ENCODE results near the gene AKR1E2. TPM values are rescaled to one million over a fixed set of nuclear protein-coding genes. Genes with fewer than 3 reads are reported as not detected.

The AKR1E2 gene
- total and polyA plus RNA-seq, 9 of the 15 experiments (the other 6 are each of a cell fraction or from before 2014, with no cell fraction given): 4.2 to 16.6 (median 9.8) TPM

DNA sequence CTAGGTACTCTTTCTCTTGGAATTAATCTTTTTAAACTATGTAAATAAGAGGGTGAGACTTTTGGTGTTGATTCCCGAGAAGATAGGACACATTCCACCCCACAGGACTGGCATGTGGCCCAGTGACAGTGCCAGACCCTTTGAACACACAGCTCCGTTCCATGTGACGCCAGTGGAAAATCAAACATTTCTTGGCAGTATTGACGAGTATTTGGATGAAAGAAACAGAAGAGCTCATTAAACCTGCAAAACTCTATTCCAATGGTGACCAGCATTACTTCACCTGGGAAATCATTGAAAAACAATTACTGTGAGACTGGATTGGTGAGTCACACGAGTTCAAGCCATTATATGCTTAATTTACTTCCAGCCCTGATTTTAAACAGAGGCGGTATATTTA is 25.8 kb downstream of the AKR1E2 start:
- DNase-seq (ENCODE audit: extremely low read depth in 1 of 4, low spot score in 3 of 4): no peak
- WGBS (ENCODE audit: insufficient coverage, low coverage, missing lambda C conversion rate): 81% methylated on average over 6 of the region's 6 CpGs
- in situ Hi-C loops (cut with MboI): no loop called here
- BruUV-seq (replicated peaks): no TSS peak
- Histone ChIP-seq H3K9me1 (ENCODE audit: control insufficient read depth, insufficient read depth, low read length) (no peaks in the 10 kb centered on the region), H3K79me2 (ENCODE audit: control insufficient read depth, insufficient read depth, low read length) (no peaks in the 10 kb centered on the region), H3K27me3 (ENCODE audit: control insufficient read depth in 2 of 2, insufficient read depth in 2 of 2, low read length in 2 of 2) (no peaks in the 10 kb centered on the region), H3K36me3 (ENCODE audit: control insufficient read depth, insufficient read depth, low read length) (peaks cover 11% of the 10 kb centered on the region), H3K9ac (ENCODE audit: insufficient read depth in 1 of 2, low read depth in 2 of 2, low read length in 2 of 2) (no peak overlapping the region), H3K4me3 (no peak overlapping the region), H2AFZ (ENCODE audit: low read depth, low read length) (no peak overlapping the region), H4K20me1 (replicated peaks; ENCODE audit: control insufficient read depth, insufficient read depth, low read length) (no peaks in the 10 kb centered on the region), H3K4me1 (replicated peaks in 1 of 2; ENCODE audit: control insufficient read depth in 2 of 2, insufficient read depth in 2 of 2, low read length in 2 of 2) (peaks cover 9 to 32% of the 10 kb centered on the region in 2 experiments; a peak in 4 of 5 replicates), H3K9me3 (replicated peaks; ENCODE audit: control insufficient read depth, insufficient read depth, low read depth, low read length) (no peaks in the 10 kb centered on the region; the same call in 1 of the 2 replicates), H3K4me2 (ENCODE audit: insufficient read depth, low read length) (no peak overlapping the region), H3K27ac (ENCODE audit: extremely low read depth, low read depth, low read length) (no peak overlapping the region)
- ChIA-PET CTCF (ENCODE audit: low intra/inter-chr PET ratio) (interaction anchor here (1.1 kb wide), 1 partner anchor 590 kb away, joined by 4 read pairs; no protein-coding TSS in a partner anchor), POLR2A (interaction anchor here (0.6 to 1.2 kb wide), 5 partner anchors 13 to 1403 kb away, joined by 3 read pairs; partner anchors contain the start of gene AKR1C1)
- no peak for ATAC-seq
- intact Hi-C loops (cut with micrococcal nuclease): no loop called here
- FAIRE-seq: no peak
- TF ChIP-seq POLR2AphosphoS5 (IDR thresholded peaks at IDR 0.05; ENCODE audit: control insufficient read depth, insufficient read depth, low read depth, low read length) (no peak), RFX1 (IDR thresholded peaks at IDR 0.05) (no peak), TFAM (CRISPR knock-in tag; conservative IDR thresholded peaks at IDR 0.05) (no peak), SOX6 (IDR thresholded peaks at IDR 0.05) (no peak), TEAD2 (tag; IDR thresholded peaks at IDR 0.05) (no peak), PHF20 (IDR thresholded peaks at IDR 0.05; ENCODE audit: partially characterized antibody) (no peak), MIER1 (IDR thresholded peaks at IDR 0.05; ENCODE audit: low read depth) (no peak), KDM4B (IDR thresholded peaks at IDR 0.05; ENCODE audit: borderline replicate concordance in 2 of 2, low read depth in 1 of 2) (no peak), BRF1 (IDR thresholded peaks at IDR 0.05; ENCODE audit: borderline replicate concordance, extremely low read depth, insufficient read length) (no peak), ZNF224 (CRISPR knock-in tag; IDR thresholded peaks at IDR 0.05) (no peak)
- TF ChIP-seq, protein P1, sequence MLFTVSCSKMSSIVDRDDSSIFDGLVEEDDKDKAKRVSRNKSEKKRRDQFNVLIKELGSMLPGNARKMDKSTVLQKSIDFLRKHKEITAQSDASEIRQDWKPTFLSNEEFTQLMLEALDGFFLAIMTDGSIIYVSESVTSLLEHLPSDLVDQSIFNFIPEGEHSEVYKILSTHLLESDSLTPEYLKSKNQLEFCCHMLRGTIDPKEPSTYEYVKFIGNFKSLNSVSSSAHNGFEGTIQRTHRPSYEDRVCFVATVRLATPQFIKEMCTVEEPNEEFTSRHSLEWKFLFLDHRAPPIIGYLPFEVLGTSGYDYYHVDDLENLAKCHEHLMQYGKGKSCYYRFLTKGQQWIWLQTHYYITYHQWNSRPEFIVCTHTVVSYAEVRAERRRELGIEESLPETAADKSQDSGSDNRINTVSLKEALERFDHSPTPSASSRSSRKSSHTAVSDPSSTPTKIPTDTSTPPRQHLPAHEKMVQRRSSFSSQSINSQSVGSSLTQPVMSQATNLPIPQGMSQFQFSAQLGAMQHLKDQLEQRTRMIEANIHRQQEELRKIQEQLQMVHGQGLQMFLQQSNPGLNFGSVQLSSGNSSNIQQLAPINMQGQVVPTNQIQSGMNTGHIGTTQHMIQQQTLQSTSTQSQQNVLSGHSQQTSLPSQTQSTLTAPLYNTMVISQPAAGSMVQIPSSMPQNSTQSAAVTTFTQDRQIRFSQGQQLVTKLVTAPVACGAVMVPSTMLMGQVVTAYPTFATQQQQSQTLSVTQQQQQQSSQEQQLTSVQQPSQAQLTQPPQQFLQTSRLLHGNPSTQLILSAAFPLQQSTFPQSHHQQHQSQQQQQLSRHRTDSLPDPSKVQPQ (CRISPR knock-in tag; IDR thresholded peaks at IDR 0.05; ENCODE audit: borderline replicate concordance): no peak
- TF ChIP-seq, protein P2, sequence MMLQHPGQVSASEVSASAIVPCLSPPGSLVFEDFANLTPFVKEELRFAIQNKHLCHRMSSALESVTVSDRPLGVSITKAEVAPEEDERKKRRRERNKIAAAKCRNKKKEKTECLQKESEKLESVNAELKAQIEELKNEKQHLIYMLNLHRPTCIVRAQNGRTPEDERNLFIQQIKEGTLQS (IDR thresholded peaks at IDR 0.05): no peak
- TF ChIP-seq, protein P2 (CRISPR knock-in tag; conservative IDR thresholded peaks at IDR 0.05): no peak
- TF ChIP-seq, protein P3, sequence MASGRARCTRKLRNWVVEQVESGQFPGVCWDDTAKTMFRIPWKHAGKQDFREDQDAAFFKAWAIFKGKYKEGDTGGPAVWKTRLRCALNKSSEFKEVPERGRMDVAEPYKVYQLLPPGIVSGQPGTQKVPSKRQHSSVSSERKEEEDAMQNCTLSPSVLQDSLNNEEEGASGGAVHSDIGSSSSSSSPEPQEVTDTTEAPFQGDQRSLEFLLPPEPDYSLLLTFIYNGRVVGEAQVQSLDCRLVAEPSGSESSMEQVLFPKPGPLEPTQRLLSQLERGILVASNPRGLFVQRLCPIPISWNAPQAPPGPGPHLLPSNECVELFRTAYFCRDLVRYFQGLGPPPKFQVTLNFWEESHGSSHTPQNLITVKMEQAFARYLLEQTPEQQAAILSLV (tag; IDR thresholded peaks at IDR 0.05): no peak
- TF ChIP-seq, protein P4, sequence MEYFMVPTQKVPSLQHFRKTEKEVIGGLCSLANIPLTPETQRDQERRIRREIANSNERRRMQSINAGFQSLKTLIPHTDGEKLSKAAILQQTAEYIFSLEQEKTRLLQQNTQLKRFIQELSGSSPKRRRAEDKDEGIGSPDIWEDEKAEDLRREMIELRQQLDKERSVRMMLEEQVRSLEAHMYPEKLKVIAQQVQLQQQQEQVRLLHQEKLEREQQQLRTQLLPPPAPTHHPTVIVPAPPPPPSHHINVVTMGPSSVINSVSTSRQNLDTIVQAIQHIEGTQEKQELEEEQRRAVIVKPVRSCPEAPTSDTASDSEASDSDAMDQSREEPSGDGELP (CRISPR knock-in tag; IDR thresholded peaks at IDR 0.05; ENCODE audit: borderline replicate concordance): no peak
- TF ChIP-seq, protein P5, sequence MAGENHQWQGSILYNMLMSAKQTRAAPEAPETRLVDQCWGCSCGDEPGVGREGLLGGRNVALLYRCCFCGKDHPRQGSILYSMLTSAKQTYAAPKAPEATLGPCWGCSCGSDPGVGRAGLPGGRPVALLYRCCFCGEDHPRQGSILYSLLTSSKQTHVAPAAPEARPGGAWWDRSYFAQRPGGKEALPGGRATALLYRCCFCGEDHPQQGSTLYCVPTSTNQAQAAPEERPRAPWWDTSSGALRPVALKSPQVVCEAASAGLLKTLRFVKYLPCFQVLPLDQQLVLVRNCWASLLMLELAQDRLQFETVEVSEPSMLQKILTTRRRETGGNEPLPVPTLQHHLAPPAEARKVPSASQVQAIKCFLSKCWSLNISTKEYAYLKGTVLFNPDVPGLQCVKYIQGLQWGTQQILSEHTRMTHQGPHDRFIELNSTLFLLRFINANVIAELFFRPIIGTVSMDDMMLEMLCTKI (IDR thresholded peaks at IDR 0.05; ENCODE audit: partially characterized antibody): no peak
